Karpas-422 (cell line): ENCODE results near the gene TMED10. TPM values are rescaled to one million over a fixed set of nuclear protein-coding genes. Genes with fewer than 3 reads are reported as not detected.
A peak's percentile ranks its signal among the peaks of the same experiment; 100 is the strongest.
"Not testable (repeated sequence)": the region's sequence is repeated elsewhere in the genome, so short reads cannot be mapped to it uniquely, and the experiment has no call there.

Experiments
- DNase-seq: peaks from one replicate; pipeline ENCODE4 v3.0.0-alpha.2; 2015
- H2AFZ ChIP-seq: fragments of 200-600 bp; sonication (generic); 2 replicates; pipeline ENCODE4 v1.6.1; 2014; ENCODE audit warnings: antibody characterized with exemption, low read length, mixed read lengths
- H3K27ac ChIP-seq: fragments of 200-600 bp; sonication (generic); 2 replicates; pipeline ENCODE4 v1.5.1; 2014; ENCODE audit warnings: mild to moderate bottlenecking, low read length, moderate library complexity
- H3K27me3 ChIP-seq: fragments of 200-600 bp; sonication (generic); 2 replicates; pipeline ENCODE4 v1.6.1; 2014; ENCODE audit warnings: low read length, mixed read lengths
- H3K36me3 ChIP-seq: fragments of 200-600 bp; sonication (generic); 2 replicates; pipeline ENCODE4 v1.6.1; 2014; ENCODE audit warnings: low read length, mixed read lengths; ENCODE audit not compliant: insufficient read depth
- H3K4me1 ChIP-seq: fragments of 200-600 bp; sonication (generic); 2 replicates; pipeline ENCODE4 v1.6.1; 2014; ENCODE audit warnings: mild to moderate bottlenecking, low read length, mixed read lengths
- H3K4me2 ChIP-seq: fragments of 200-600 bp; sonication (generic); 2 replicates; pipeline ENCODE4 v1.6.1; 2014; ENCODE audit warnings: low read length, low read depth, mild to moderate bottlenecking; ENCODE audit not compliant: poor library complexity, severe bottlenecking
- H3K4me3 ChIP-seq: fragments of 200-600 bp; sonication (generic); 2 replicates; pipeline ENCODE4 v1.5.1; 2014; ENCODE audit warnings: mild to moderate bottlenecking, antibody characterized with exemption, low read length, mixed read lengths
- H3K79me2 ChIP-seq: fragments of 200-600 bp; sonication (generic); 2 replicates; pipeline ENCODE4 v1.6.1; 2014; ENCODE audit warnings: mild to moderate bottlenecking, low read length, mixed read lengths
- H3K9ac ChIP-seq: fragments of 200-600 bp; sonication (generic); 2 replicates; pipeline ENCODE4 v1.6.0; 2014; ENCODE audit warnings: low read length
- H3K9me2 ChIP-seq: fragments of 200-600 bp; sonication (generic), shearing (Covaris generic); replicated peaks from 2 replicates; pipeline ENCODE4 v1.6.0; 2014; ENCODE audit warnings: mild to moderate bottlenecking, low read length, moderate library complexity; ENCODE audit not compliant: insufficient read depth
- H3K9me3 ChIP-seq: fragments of 300-700, 200-600 bp; sonication (generic); 2 replicates; pipeline ENCODE4 v1.6.1; 2014; ENCODE audit warnings: low read length, mixed read lengths
- H4K20me1 ChIP-seq: fragments of 200-600 bp; sonication (generic); 2 replicates; pipeline ENCODE4 v1.6.1; 2014; ENCODE audit warnings: mild to moderate bottlenecking, antibody characterized with exemption, low read length, low read depth; ENCODE audit not compliant: insufficient read depth
- total RNA-seq: library from RNA; depleted of rRNA; stranded (reverse); fragments of >200 nt; shearing (Covaris generic); gene quantifications from 2 replicates; pipeline ENCODE4 v1.2.3, GENCODE V29; 2014; ENCODE audit warnings: low replicate concordance

Gene TMED10
- total RNA-seq, 1 experiment from 2014 or later = 349 TPM

DNA sequence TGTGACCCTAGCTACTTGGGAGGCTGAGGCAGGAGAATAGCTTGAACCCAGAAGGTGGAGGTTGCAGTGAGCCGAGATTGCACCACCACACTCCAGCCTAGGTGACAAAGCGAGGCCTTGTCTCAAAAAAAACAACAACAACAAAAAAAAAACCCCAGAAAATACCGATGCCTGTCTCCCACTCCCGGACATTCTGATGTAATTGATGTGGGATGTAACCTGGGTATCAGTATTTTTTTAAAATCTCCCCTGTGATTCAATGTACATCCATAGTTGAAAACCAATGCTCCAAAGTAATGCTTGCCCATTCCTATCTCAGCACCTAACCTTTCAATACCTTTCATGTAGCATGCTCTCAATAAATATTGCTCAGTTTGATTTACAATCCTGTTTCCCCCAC is 11.7 kb upstream of the TMED10 start:
- DNase-seq = no peak
- Histone ChIP-seq H3K36me3 (no peaks in the 10 kb centered on the region), H3K9ac (peak overlapping the region; percentile 16; the same call in 1 of the 2 replicates), H2AFZ (peak overlapping the region; percentile 32), H3K4me2 (peak overlapping the region; percentile 42), H3K27ac (peak overlapping the region; percentile 42), H3K27me3 (no peaks in the 10 kb centered on the region), H3K9me2 (no peaks in the 10 kb centered on the region), H3K4me3 (peak overlapping the region; percentile 17; the same call in 1 of the 2 replicates), H3K79me2 (no peaks in the 10 kb centered on the region), H3K9me3 (no peaks in the 10 kb centered on the region), H4K20me1 (no peaks in the 10 kb centered on the region), H3K4me1 (peaks cover 17% of the 10 kb centered on the region)

DNA sequence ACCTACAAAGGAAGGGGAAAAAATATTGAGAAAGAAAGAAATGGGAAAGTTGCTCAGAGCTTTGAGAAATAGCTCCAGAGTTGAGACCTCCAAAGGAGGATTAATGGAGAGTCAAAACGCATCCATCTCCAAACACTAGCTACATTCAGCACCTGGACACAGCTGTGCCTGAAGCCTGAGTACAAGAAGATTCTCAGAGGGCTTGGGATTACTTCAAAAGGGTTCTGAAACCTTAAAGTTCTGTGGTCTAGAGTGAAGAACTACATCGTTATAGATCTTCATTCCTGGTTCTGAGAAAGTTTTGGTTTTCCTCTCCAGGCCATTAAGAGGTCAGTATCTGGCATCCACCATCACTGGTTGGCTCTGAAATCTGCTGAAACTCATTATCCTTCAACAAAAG is 10.5 kb upstream of the TMED10 start:
- DNase-seq = no peak
- Histone ChIP-seq H3K27me3 (no peaks in the 10 kb centered on the region), H3K36me3 (no peaks in the 10 kb centered on the region), H3K9me2 (no peaks in the 10 kb centered on the region), H3K4me1 (peaks cover 17% of the 10 kb centered on the region), H3K4me3 (no peak overlapping the region), H4K20me1 (no peaks in the 10 kb centered on the region), H3K27ac (no peak overlapping the region), H3K9me3 (no peaks in the 10 kb centered on the region), H3K79me2 (no peaks in the 10 kb centered on the region), H3K9ac (no peak overlapping the region), H2AFZ (no peak overlapping the region), H3K4me2 (no peak overlapping the region)

DNA sequence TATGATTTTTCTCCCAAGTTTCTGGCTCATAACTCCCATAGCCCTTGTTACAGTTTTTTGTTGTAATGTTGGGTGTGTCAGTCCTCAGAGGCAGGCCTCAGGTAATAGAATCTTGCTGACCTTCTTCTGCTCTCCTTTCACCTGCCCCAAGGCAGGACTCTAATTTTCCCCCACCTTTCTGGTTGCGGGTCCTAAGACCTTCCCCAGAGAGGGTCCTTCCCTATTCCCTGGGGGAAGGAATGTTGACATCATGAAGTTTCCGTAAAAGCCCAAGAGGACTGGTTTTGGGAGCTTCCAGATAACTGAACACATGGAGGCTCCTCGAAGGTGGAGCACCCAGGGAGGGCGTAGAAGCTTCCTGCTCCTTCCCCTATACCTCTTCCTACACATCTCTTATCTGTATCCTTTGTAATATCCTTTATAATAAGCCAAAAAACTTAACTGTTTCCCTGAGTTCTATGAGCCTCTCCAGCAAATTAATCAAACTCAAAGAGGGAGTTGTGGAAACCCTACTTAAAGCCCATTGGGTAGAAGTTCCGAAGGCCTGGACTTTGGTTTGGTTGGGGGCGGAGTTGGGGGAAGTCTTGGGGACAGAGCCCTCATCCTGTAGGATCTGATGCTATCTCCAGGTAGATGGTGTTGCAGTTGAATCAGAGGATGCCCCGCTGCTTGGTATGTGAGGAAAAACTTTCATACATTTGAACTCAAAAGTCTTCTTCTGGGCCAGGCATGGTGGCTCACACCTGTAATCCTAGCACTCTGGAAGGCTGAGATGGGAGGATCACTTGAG is 9.0 kb upstream of the TMED10 start:
- no peak for DNase-seq
- Histone ChIP-seq H3K79me2 (no peaks in the 10 kb centered on the region), H3K9me2 (no peaks in the 10 kb centered on the region), H3K9ac (no peak overlapping the region), H3K4me1 (peaks cover 24% of the 10 kb centered on the region), H2AFZ (no peak overlapping the region), H3K27me3 (no peaks in the 10 kb centered on the region), H3K4me3 (no peak overlapping the region), H3K27ac (no peak overlapping the region), H3K9me3 (no peaks in the 10 kb centered on the region), H4K20me1 (no peaks in the 10 kb centered on the region), H3K4me2 (no peak overlapping the region), H3K36me3 (no peaks in the 10 kb centered on the region)

DNA sequence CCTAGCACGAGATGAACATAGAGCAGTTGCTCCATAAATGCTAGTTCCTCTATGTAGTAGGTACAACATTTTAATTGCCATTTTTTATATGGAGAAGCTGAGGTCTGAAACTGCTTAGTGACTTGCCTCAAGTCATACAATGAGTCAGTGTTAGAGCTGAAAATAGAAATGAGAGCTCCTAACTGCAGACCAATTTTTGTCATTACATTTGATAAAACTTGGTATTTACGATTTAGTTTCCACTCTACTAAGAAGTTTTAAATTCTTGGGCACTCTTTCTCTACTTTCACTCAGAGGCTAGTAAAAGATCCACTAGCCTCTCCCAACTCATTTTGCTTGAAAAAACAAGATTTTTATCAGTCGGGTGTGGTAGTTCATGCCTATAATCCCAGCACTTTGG is 8.1 kb upstream of the TMED10 start:
- Histone ChIP-seq H3K4me2 (no peak overlapping the region), H3K27ac (no peak overlapping the region), H3K4me3 (no peak overlapping the region), H3K36me3 (no peaks in the 10 kb centered on the region), H3K79me2 (no peaks in the 10 kb centered on the region), H3K4me1 (peaks cover 24% of the 10 kb centered on the region), H2AFZ (no peak overlapping the region), H3K9me3 (no peaks in the 10 kb centered on the region), H4K20me1 (no peaks in the 10 kb centered on the region), H3K9me2 (no peaks in the 10 kb centered on the region), H3K9ac (no peak overlapping the region), H3K27me3 (no peaks in the 10 kb centered on the region)
- DNase-seq = no peak

GRCh38 chr14:75184039-75184438 is 7.6 kb upstream of the TMED10 start:
- H4K20me1 ChIP-seq = no peaks in the 10 kb centered on the region
- H3K4me2 ChIP-seq = no peak overlapping the region
- H3K27me3 ChIP-seq = no peaks in the 10 kb centered on the region
- no peak overlapping the region for H3K9ac ChIP-seq
- H3K79me2 ChIP-seq = no peaks in the 10 kb centered on the region
- H3K36me3 ChIP-seq = no peaks in the 10 kb centered on the region
- H3K9me2 ChIP-seq = no peaks in the 10 kb centered on the region
- H3K27ac ChIP-seq = no peak overlapping the region
- H3K4me1 ChIP-seq = peaks cover 22% of the 10 kb centered on the region
- no peak overlapping the region for H2AFZ ChIP-seq
- no peak overlapping the region for H3K4me3 ChIP-seq
- no peaks in the 10 kb centered on the region for H3K9me3 ChIP-seq
- no peak for DNase-seq

- Histone ChIP-seq H3K79me2 (no peaks in the 10 kb centered on the region), H3K27ac (no peak overlapping the region), H3K4me2 (no peak overlapping the region), H3K9me3 (no peaks in the 10 kb centered on the region), H3K9ac (no peak overlapping the region), H3K4me1 (peaks cover 13% of the 10 kb centered on the region), H3K27me3 (no peaks in the 10 kb centered on the region), H3K36me3 (no peaks in the 10 kb centered on the region), H2AFZ (no peak overlapping the region), H4K20me1 (no peaks in the 10 kb centered on the region), H3K4me3 (no peak overlapping the region), H3K9me2 (no peaks in the 10 kb centered on the region)
- no peak for DNase-seq
Observed at GRCh38 chr14:75183225-75183624, 6.8 kb upstream of the TMED10 start.

DNA sequence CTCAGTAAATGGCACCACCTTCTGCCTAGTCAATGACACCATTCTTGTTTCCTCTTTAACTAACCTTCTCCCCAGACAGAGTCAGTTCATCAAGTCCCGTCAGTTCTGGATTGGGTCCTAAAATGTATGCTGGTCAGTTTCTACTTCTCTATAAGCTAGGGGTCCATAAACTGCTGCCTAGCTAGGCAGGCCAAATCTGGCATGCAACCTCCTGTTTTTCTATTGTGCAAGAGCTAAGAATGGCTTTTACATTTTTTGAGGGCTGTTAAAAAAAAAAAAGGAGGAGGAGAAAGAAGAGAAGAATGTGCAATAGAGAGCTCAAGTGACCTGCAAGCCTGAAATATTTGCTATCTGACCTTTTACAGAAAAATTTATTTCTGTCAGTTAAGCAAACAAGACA is 6.4 kb upstream of the TMED10 start:
- no peaks in the 10 kb centered on the region for H3K9me3 ChIP-seq
- no peak overlapping the region for H3K9ac ChIP-seq
- H4K20me1 ChIP-seq = no peaks in the 10 kb centered on the region
- H3K9me2 ChIP-seq = no peaks in the 10 kb centered on the region
- no peaks in the 10 kb centered on the region for H3K36me3 ChIP-seq
- DNase-seq = no peak
- no peaks in the 10 kb centered on the region for H3K79me2 ChIP-seq
- no peak overlapping the region for H2AFZ ChIP-seq
- H3K4me1 ChIP-seq = peaks cover 9% of the 10 kb centered on the region
- H3K27me3 ChIP-seq = no peaks in the 10 kb centered on the region
- H3K27ac ChIP-seq = no peak overlapping the region
- no peak overlapping the region for H3K4me3 ChIP-seq
- H3K4me2 ChIP-seq = no peak overlapping the region

DNA sequence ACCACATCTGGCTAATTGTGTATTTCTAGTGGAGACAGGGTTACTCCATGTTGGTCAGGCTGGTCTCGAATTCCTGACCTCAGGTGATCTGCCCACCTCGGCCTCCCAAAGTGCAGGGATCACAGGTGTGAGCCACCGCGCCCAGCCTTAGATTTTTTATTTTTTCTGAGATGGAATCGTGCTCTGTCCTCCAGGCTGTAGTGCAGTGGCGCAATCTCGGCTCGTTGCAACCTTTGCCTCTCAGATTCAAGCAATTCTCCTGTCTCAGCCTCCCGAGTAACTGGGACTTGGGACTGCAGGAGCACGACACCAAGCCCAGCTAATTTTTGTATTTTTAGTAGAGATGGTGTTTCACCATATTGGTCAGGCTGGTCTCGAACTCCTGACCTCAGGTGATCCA is 5.8 kb upstream of the TMED10 start:
- not testable (repeated sequence) for H3K4me2 ChIP-seq, H3K9ac ChIP-seq, H3K36me3 ChIP-seq, H3K27ac ChIP-seq, H3K79me2 ChIP-seq, H3K9me2 ChIP-seq, H3K4me1 ChIP-seq, H3K4me3 ChIP-seq, H3K9me3 ChIP-seq, DNase-seq, H3K27me3 ChIP-seq, H2AFZ ChIP-seq, H4K20me1 ChIP-seq
